OCI-LY3 (cell line): ENCODE measurements around the gene UNC13D.

Source experiments
- CTCF ChIP-seq: fragments of 200-600, 300-600 bp; sonication (generic); IDR thresholded peaks from 2 replicates; pipeline ENCODE4 v1.5.1; 2014; ENCODE audit warnings: antibody characterized with exemption, low read length, low read depth
- EZH2phosphoT487 ChIP-seq: fragments of 200-600 bp; shearing (Covaris generic); IDR thresholded peaks from 2 replicates; pipeline ENCODE4 v1.6.1; 2018; ENCODE audit warnings: antibody characterized with exemption, mixed run types, low read depth

- TF ChIP-seq CTCF (no peak; the same call in 1 of the 2 replicates), EZH2phosphoT487 (no peak)
Observed at GRCh38 chr17:75779250-75779986, 64.8 kb downstream of the UNC13D start.
